ENCODE data around the gene MSN. TPM values are rescaled to one million over a fixed set of nuclear protein-coding genes. Genes with fewer than 3 reads are reported as not detected.

The MSN gene
- total RNA-seq, 1 donor from 2014 or later: 107 TPM

DNA sequence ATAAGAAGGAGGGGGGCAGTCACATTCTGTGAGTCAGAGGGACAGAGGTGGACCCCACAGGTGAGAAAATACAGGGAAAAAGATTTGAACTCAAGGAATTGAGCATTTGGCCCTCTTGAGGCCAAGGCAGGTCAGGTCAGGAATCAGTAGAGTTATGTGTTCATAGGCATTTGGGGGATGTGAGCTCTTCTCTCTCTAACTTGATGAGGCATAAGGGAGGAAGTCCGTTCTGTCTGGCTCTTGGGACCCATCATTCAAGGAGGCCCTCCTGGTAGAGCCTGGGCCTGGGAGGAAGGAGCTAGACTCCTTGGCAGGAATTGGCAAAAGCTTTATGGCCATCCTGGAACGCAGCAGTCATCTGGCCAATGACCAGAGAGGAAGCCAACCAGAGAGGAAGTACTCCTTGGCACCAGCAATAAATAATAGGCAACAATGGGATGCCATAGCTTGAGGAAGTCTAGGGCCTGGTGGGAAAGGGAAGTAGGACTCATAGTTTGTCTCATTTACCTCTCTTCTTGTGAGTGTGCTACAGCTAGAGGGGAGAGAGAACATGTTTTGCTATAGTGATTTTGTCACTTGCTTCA lies 53.0 kb downstream of the MSN start:
- peak overlapping the region; percentile 48 for H3K27ac ChIP-seq (replicated peaks)
- H3K4me1 ChIP-seq: peaks cover 80% of the 10 kb centered on the region
- intact Hi-C loops (cut with micrococcal nuclease): no loop called here

GRCh38 chrX:65723706-65724105 lies 56.3 kb downstream of the MSN start:
- Histone ChIP-seq H3K4me1 (peaks cover 68% of the 10 kb centered on the region), H3K9me3 (replicated peaks) (no peaks in the 10 kb centered on the region), H3K4me3 (no peak overlapping the region), H3K27ac (replicated peaks) (peak overlapping the region; percentile 30), H3K27me3 (ENCODE audit: low read depth) (no peaks in the 10 kb centered on the region), H3K36me3 (no peaks in the 10 kb centered on the region)
- no peak for DNase-seq
- TF ChIP-seq, protein P1, sequence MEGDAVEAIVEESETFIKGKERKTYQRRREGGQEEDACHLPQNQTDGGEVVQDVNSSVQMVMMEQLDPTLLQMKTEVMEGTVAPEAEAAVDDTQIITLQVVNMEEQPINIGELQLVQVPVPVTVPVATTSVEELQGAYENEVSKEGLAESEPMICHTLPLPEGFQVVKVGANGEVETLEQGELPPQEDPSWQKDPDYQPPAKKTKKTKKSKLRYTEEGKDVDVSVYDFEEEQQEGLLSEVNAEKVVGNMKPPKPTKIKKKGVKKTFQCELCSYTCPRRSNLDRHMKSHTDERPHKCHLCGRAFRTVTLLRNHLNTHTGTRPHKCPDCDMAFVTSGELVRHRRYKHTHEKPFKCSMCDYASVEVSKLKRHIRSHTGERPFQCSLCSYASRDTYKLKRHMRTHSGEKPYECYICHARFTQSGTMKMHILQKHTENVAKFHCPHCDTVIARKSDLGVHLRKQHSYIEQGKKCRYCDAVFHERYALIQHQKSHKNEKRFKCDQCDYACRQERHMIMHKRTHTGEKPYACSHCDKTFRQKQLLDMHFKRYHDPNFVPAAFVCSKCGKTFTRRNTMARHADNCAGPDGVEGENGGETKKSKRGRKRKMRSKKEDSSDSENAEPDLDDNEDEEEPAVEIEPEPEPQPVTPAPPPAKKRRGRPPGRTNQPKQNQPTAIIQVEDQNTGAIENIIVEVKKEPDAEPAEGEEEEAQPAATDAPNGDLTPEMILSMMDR (IDR thresholded peaks at IDR 0.05; ENCODE audit: borderline replicate concordance): no peak
- intact Hi-C loops (cut with micrococcal nuclease): no loop called here

More for the DNA sequence above, 53.0 kb downstream of the MSN start:
- no peak overlapping the region for H3K4me3 ChIP-seq
- no peak for DNase-seq
- H3K9me3 ChIP-seq (replicated peaks): no peaks in the 10 kb centered on the region
- H3K27me3 ChIP-seq (ENCODE audit: low read depth): no peaks in the 10 kb centered on the region
- peaks cover 5% of the 10 kb centered on the region for H3K36me3 ChIP-seq
- TF ChIP-seq, protein P1 (IDR thresholded peaks at IDR 0.05; ENCODE audit: borderline replicate concordance): no peak

GRCh38 chrX:65726715-65727114 lies 59.3 kb downstream of the MSN start:
- DNase-seq: no peak
- Histone ChIP-seq H3K27ac (replicated peaks) (no peak overlapping the region), H3K36me3 (peaks cover 26% of the 10 kb centered on the region), H3K4me3 (no peak overlapping the region), H3K4me1 (peaks cover 41% of the 10 kb centered on the region), H3K27me3 (ENCODE audit: low read depth) (no peaks in the 10 kb centered on the region), H3K9me3 (replicated peaks) (no peaks in the 10 kb centered on the region)
- TF ChIP-seq, protein P1 (IDR thresholded peaks at IDR 0.05; ENCODE audit: borderline replicate concordance): no peak
- intact Hi-C loops (cut with micrococcal nuclease): no loop called here

GRCh38 chrX:65731684-65732289 lies 64.3 kb downstream of the MSN start:
- Histone ChIP-seq H3K36me3 (peaks cover 74% of the 10 kb centered on the region), H3K27me3 (ENCODE audit: low read depth) (no peaks in the 10 kb centered on the region), H3K4me1 (peaks cover 6% of the 10 kb centered on the region), H3K27ac (replicated peaks) (no peak overlapping the region), H3K4me3 (no peak overlapping the region), H3K9me3 (replicated peaks) (no peaks in the 10 kb centered on the region)
- TF ChIP-seq, protein P1 (IDR thresholded peaks at IDR 0.05; ENCODE audit: borderline replicate concordance): no peak
- no peak for DNase-seq
- intact Hi-C loops (cut with micrococcal nuclease): no loop called here

DNA sequence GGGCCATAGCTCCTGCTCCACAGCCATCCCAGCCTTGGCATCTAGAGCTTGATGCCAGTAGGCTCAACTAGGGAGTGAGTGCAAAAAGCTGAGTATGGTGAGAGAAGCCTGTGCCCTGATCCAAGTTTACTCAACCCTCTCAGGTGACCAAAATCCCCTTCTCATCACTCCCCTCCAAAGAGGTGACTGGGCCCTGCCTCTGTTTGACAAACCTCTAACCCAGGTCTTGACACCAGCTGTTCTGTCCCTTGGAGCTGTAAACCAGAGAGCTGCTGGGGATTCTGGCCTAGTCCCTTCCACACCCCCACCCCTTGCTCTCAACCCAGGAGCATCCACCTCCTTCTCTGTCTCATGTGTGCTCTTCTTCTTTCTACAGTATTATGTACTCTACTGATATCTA lies 73.5 kb downstream of the MSN start:
- Histone ChIP-seq H3K4me1 (peaks cover 10% of the 10 kb centered on the region), H3K27ac (replicated peaks) (no peak overlapping the region), H3K9me3 (replicated peaks) (no peaks in the 10 kb centered on the region), H3K36me3 (peaks cover 62% of the 10 kb centered on the region), H3K27me3 (ENCODE audit: low read depth) (no peaks in the 10 kb centered on the region), H3K4me3 (no peak overlapping the region)
- DNase-seq: no peak
- TF ChIP-seq, protein P1 (IDR thresholded peaks at IDR 0.05; ENCODE audit: borderline replicate concordance): no peak
- intact Hi-C loops (cut with micrococcal nuclease): no loop called here

All from left ventricle myocardium inferior (tissue), 1 donor.